Measurements from ENCODE around the gene SMC4. TPM values are rescaled to one million over a fixed set of nuclear protein-coding genes. Genes with fewer than 3 reads are reported as not detected.
A peak's percentile ranks its signal among the peaks of the same experiment; 100 is the strongest.

SMC4 gene
- total and polyA plus RNA-seq, 10 of the 15 experiments (the other 5 are each of a cell fraction or from before 2014, with no cell fraction given), result 75.6 to 288 (median 136) TPM

DNA sequence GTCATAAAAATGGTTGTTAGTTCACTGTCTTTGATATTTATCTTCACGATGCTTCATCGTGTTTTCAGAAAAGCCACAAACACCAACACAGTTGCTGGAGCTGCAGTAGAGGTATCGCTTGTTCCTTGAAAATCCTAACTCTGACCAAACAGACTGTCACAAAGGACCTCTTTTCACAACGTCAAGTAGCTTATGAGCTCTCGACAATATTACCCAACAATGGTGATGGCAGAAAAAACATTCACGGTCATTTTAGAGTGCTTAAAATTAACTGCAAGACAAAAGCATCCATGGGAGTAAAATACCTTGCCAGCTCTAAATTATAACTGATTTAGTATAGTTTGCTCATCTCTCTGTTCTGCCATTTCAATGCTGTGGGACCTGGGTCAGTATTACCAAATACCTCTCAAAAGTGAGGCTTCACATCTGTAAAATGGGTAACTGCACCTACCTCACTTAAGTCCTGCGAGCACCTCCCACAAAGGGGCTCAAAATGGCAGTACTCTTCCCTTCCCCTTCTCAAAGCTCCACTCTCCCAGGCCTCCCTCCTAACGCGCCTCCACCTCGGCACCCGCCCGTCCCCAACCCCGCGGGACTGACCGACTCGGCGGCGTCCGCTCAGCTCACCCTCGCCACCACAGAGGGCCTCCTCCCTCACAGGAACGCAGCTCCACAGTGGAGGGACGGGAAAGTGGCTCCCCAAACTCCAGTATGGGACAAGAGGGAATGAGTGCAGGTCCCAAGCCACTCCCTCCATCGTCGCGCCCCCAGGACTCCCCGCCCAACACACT is 49.6 kb downstream of the SMC4 start (continued):
- TF ChIP-seq ELK1 (IDR thresholded peaks at IDR 0.05; ENCODE audit: low read depth, low read length), result no peak
- TF ChIP-seq HDAC2 (IDR thresholded peaks at IDR 0.05), result no peak
- TF ChIP-seq RBBP5 (conservative IDR thresholded peaks at IDR 0.05), result no peak
- TF ChIP-seq USF1 (IDR thresholded peaks at IDR 0.05; ENCODE audit: borderline replicate concordance, extremely low read length, insufficient read depth, low read depth, low read length), result no peak
- TF ChIP-seq MXI1 (IDR thresholded peaks at IDR 0.05; ENCODE audit: low read depth, low read length), result no peak
- no peak for TF ChIP-seq NR2C2 (IDR thresholded peaks at IDR 0.05; ENCODE audit: borderline replicate concordance, control insufficient read depth, insufficient read length, low read depth)
- no peak for TF ChIP-seq RAD21 (IDR thresholded peaks at IDR 0.05; ENCODE audit: insufficient read depth, low read depth, low read length)
- peak; percentile 88 for TF ChIP-seq YY1 (IDR thresholded peaks at IDR 0.05; ENCODE audit: low read depth, low read length)
- no peak for TF ChIP-seq RELA (IDR thresholded peaks at IDR 0.05; ENCODE audit: borderline replicate concordance, partially characterized antibody)
- no peak for TF ChIP-seq ETV6 (conservative IDR thresholded peaks at IDR 0.05 in 1 of 2, IDR thresholded peaks at IDR 0.05 in 1 of 2; ENCODE audit: borderline replicate concordance in 1 of 2, low read depth in 1 of 2)
- TF ChIP-seq RCOR1 (conservative IDR thresholded peaks at IDR 0.05; ENCODE audit: low read depth, low read length), result 0 out of 2 replicates have a peak, but pooled peaks have one; percentile 21
- TF ChIP-seq, protein P1, sequence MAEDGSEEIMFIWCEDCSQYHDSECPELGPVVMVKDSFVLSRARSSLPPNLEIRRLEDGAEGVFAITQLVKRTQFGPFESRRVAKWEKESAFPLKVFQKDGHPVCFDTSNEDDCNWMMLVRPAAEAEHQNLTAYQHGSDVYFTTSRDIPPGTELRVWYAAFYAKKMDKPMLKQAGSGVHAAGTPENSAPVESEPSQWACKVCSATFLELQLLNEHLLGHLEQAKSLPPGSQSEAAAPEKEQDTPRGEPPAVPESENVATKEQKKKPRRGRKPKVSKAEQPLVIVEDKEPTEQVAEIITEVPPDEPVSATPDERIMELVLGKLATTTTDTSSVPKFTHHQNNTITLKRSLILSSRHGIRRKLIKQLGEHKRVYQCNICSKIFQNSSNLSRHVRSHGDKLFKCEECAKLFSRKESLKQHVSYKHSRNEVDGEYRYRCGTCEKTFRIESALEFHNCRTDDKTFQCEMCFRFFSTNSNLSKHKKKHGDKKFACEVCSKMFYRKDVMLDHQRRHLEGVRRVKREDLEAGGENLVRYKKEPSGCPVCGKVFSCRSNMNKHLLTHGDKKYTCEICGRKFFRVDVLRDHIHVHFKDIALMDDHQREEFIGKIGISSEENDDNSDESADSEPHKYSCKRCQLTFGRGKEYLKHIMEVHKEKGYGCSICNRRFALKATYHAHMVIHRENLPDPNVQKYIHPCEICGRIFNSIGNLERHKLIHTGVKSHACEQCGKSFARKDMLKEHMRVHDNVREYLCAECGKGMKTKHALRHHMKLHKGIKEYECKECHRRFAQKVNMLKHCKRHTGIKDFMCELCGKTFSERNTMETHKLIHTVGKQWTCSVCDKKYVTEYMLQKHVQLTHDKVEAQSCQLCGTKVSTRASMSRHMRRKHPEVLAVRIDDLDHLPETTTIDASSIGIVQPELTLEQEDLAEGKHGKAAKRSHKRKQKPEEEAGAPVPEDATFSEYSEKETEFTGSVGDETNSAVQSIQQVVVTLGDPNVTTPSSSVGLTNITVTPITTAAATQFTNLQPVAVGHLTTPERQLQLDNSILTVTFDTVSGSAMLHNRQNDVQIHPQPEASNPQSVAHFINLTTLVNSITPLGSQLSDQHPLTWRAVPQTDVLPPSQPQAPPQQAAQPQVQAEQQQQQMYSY (CRISPR knock-in tag; IDR thresholded peaks at IDR 0.05), result no peak
- no peak for TF ChIP-seq TARDBP (IDR thresholded peaks at IDR 0.05; ENCODE audit: borderline replicate concordance)
- 0 out of 2 replicates have a peak, but pooled peaks have one; percentile 54 for TF ChIP-seq ASH2L (IDR thresholded peaks at IDR 0.05; ENCODE audit: borderline replicate concordance, low read depth)
- TF ChIP-seq BACH1 (IDR thresholded peaks at IDR 0.05; ENCODE audit: borderline replicate concordance), result no peak; the same call in 1 of the 2 replicates
- no peak for TF ChIP-seq YBX1 (IDR thresholded peaks at IDR 0.05)
- TF ChIP-seq ZZZ3 (IDR thresholded peaks at IDR 0.05; ENCODE audit: control insufficient read depth, insufficient read length, low read depth), result no peak
- peak; percentile 94 for TF ChIP-seq IKZF1 (conservative IDR thresholded peaks at IDR 0.05)
- TF ChIP-seq BRCA1 (IDR thresholded peaks at IDR 0.05; ENCODE audit: low read depth, low read length), result no peak
- peak; percentile 83; the same call in 1 of the 2 replicates for TF ChIP-seq NBN (IDR thresholded peaks at IDR 0.05)
- TF ChIP-seq ZBTB4 (CRISPR knock-in tag; IDR thresholded peaks at IDR 0.05), result no peak

Measured in GM12878 (cell line).